ENCODE data around the gene ANKRD63. TPM values are rescaled to one million over a fixed set of nuclear protein-coding genes. Genes with fewer than 3 reads are reported as not detected.

ANKRD63 gene
- total and polyA plus RNA-seq, 2 of the 8 experiments (the other 6 are each of a cell fraction or from before 2014, with no cell fraction given): 0.18 to 0.26 TPM

DNA sequence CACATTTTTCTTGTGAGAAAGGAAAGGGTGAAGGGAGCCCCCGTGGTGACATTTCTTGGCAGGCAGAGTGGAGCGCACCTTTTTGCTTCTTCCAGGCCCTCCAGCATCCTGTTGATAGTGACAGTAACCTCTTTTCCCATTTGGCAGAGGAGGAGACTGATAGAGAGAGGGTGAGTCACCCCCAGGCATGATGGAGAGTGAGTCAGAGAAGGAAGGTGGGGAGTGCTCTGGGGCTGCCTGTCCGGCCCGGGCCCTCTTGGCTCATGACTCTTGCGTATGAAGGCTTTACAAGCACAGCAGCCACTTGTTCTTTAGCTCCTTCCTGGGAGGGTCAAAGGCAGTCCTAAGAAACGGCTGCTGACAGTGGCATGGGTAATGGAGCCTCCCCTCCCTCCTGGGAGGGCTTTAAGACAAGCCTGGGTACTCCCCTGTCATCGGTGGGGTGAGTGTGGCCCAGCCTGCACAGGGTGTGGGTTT, 16.0 kb downstream of the ANKRD63 start:
- ChIA-PET CTCF (ENCODE audit: partially characterized antibody) (interaction anchor here (0.6 to 46.3 kb wide), 9 partner anchors 0 to 214 kb away, joined by 3 to 1340 read pairs (median 13); partner anchors contain the start of genes BMF, INAFM2, PAK6 and PLCB2), POLR2A (ENCODE audit: partially characterized antibody) (interaction anchor here (1.1 to 3.0 kb wide), 2 partner anchors 40 to 50 kb away, joined by 3 to 11 read pairs; no protein-coding TSS in a partner anchor)
- H3K9ac ChIP-seq (replicated peaks in 1 of 4; ENCODE audit: extremely low read depth in 1 of 4, low read depth in 3 of 4, low read length in 3 of 4): no peak overlapping the region
- H4K5ac ChIP-seq (ENCODE audit: insufficient read length, low read depth, low read length): no peak overlapping the region
- no peak overlapping the region for H2BK5ac ChIP-seq (ENCODE audit: low read depth, low read length)
- H2BK120ac ChIP-seq (replicated peaks; ENCODE audit: low read depth, low read length): no peak overlapping the region
- no peak overlapping the region for H3K14ac ChIP-seq (ENCODE audit: insufficient read length)
- no peaks in the 10 kb centered on the region for H3K79me2 ChIP-seq (ENCODE audit: control insufficient read depth in 1 of 2, insufficient read depth in 2 of 2, low read length in 2 of 2)
- no peak overlapping the region for H2BK12ac ChIP-seq (ENCODE audit: low read depth, low read length)
- H3K4me2 ChIP-seq (ENCODE audit: insufficient read depth in 1 of 2, low read depth in 2 of 2, low read length in 2 of 2): no peak overlapping the region
- H2BK20ac ChIP-seq (ENCODE audit: low read length): no peak overlapping the region
- H3K27ac ChIP-seq (ENCODE audit: low read depth, low read length): no peak overlapping the region
- no peaks in the 10 kb centered on the region for H3K27me3 ChIP-seq (replicated peaks in 1 of 4; ENCODE audit: control insufficient read depth in 3 of 4, extremely low read depth in 1 of 4, insufficient read depth in 3 of 4, low read length in 3 of 4)
- no peak overlapping the region for H4K8ac ChIP-seq (ENCODE audit: extremely low read depth, insufficient read depth, low read length)
- no peak overlapping the region for H3K23ac ChIP-seq (ENCODE audit: insufficient read length)
- no peak overlapping the region for H2AK5ac ChIP-seq (ENCODE audit: low read depth, low read length)
- H3K36me3 ChIP-seq (ENCODE audit: control insufficient read depth in 2 of 4, insufficient read depth in 4 of 4, low read length in 3 of 4): peaks cover 0 to 6% (median 0%) of the 10 kb centered on the region in 4 experiments; a peak in 2 of 8 replicates
- no peak overlapping the region for H3K18ac ChIP-seq (ENCODE audit: extremely low read depth, low read length)
- no peaks in the 10 kb centered on the region for H4K20me1 ChIP-seq (replicated peaks in 1 of 2; ENCODE audit: control insufficient read depth in 1 of 2, insufficient read depth in 2 of 2, low read length in 2 of 2)
- H3K56ac ChIP-seq (replicated peaks; ENCODE audit: insufficient read length, low read depth, low read length): no peak overlapping the region
- peaks cover 0 to 4% (median under 1%) of the 10 kb centered on the region in 4 experiments; a peak in 4 of 7 replicates for H3K4me1 ChIP-seq (replicated peaks in 1 of 4; ENCODE audit: control insufficient read depth in 3 of 4, insufficient read depth in 4 of 4, low read length in 3 of 4)
- no peak overlapping the region for H4K91ac ChIP-seq (replicated peaks; ENCODE audit: insufficient read length, low read length)
- FAIRE-seq (no peak), DNase-seq (ENCODE audit: low read depth in 1 of 2, low spot score in 2 of 2) (no peak)
- H3K4ac ChIP-seq (replicated peaks; ENCODE audit: insufficient read length, low read depth, low read length): no peak overlapping the region
- 85% methylated on average over 7 of the region's 7 CpGs; no CpG with 5 or more reads in 1 of the 2 experiments for WGBS, 2 experiments (ENCODE audit: extremely low coverage in 1 of 2, insufficient coverage in 1 of 2, insufficient read length in 1 of 2, insufficient replicate concordance in 2 of 2, low coverage in 1 of 2, low lambda C conversion rate in 2 of 2, missing lambda C conversion rate in 1 of 2)
- no peaks in the 10 kb centered on the region for H3K9me3 ChIP-seq (ENCODE audit: insufficient read depth in 2 of 2, low read depth in 1 of 2, low read length in 1 of 2)
- H3K23me2 ChIP-seq (ENCODE audit: low read depth, low read length): no peaks in the 10 kb centered on the region
- no peaks in the 10 kb centered on the region for H3K79me1 ChIP-seq (ENCODE audit: low read depth, low read length)
- no peak overlapping the region for H2AFZ ChIP-seq (ENCODE audit: low read length)
- H3K4me3 ChIP-seq (ENCODE audit: extremely low read depth in 1 of 4, insufficient read depth in 2 of 4, low read depth in 3 of 4, low read length in 4 of 4): no peak overlapping the region
- no peak overlapping the region for H2BK15ac ChIP-seq (ENCODE audit: low read length)
- TF ChIP-seq SP1 (IDR thresholded peaks at IDR 0.05; ENCODE audit: low read depth, low read length) (no peak), GABPA (IDR thresholded peaks at IDR 0.05; ENCODE audit: borderline replicate concordance, insufficient read depth, low read length) (no peak), ASH2L (IDR thresholded peaks at IDR 0.05; ENCODE audit: low read length) (no peak), EZH2 (IDR thresholded peaks at IDR 0.05; ENCODE audit: low read depth, low read length, severe bottlenecking) (no peak), JUN (IDR thresholded peaks at IDR 0.05; ENCODE audit: low read depth, low read length) (no peak), TAF1 (IDR thresholded peaks at IDR 0.05; ENCODE audit: low read depth, low read length) (no peak), RBBP5 (IDR thresholded peaks at IDR 0.05; ENCODE audit: borderline replicate concordance, low read depth, low read length) (no peak), SP2 (IDR thresholded peaks at IDR 0.05; ENCODE audit: low read length) (no peak), POLR2A (IDR thresholded peaks at IDR 0.05; ENCODE audit: control extremely low read depth in 1 of 2, low read depth in 2 of 2, low read length in 2 of 2) (no peak), RFX5 (IDR thresholded peaks at IDR 0.05; ENCODE audit: borderline replicate concordance, low read depth, low read length) (no peak)
- TF ChIP-seq, protein P1, sequence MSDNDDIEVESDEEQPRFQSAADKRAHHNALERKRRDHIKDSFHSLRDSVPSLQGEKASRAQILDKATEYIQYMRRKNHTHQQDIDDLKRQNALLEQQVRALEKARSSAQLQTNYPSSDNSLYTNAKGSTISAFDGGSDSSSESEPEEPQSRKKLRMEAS (IDR thresholded peaks at IDR 0.05): no peak
- TF ChIP-seq, protein P2, sequence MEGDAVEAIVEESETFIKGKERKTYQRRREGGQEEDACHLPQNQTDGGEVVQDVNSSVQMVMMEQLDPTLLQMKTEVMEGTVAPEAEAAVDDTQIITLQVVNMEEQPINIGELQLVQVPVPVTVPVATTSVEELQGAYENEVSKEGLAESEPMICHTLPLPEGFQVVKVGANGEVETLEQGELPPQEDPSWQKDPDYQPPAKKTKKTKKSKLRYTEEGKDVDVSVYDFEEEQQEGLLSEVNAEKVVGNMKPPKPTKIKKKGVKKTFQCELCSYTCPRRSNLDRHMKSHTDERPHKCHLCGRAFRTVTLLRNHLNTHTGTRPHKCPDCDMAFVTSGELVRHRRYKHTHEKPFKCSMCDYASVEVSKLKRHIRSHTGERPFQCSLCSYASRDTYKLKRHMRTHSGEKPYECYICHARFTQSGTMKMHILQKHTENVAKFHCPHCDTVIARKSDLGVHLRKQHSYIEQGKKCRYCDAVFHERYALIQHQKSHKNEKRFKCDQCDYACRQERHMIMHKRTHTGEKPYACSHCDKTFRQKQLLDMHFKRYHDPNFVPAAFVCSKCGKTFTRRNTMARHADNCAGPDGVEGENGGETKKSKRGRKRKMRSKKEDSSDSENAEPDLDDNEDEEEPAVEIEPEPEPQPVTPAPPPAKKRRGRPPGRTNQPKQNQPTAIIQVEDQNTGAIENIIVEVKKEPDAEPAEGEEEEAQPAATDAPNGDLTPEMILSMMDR (IDR thresholded peaks at IDR 0.05; ENCODE audit: control extremely low read depth in 1 of 3, insufficient read depth in 1 of 3, low read depth in 1 of 3, low read length in 3 of 3): no peak

Measured in H1 (cell line).